Stimulated activated CD4-positive, alpha-beta T cell treated with anti-CD3 and anti-CD28 coated beads, Interleukin-2, amount 100 ng/mL, for 48 hours (primary cell): ENCODE measurements around the gene ZBTB11.

Experiments used
- DNase-seq, 2 donors: peaks; one replicate each; pipeline ENCODE4 v3.0.0-alpha.2; 2020

Gene ZBTB11

DNA sequence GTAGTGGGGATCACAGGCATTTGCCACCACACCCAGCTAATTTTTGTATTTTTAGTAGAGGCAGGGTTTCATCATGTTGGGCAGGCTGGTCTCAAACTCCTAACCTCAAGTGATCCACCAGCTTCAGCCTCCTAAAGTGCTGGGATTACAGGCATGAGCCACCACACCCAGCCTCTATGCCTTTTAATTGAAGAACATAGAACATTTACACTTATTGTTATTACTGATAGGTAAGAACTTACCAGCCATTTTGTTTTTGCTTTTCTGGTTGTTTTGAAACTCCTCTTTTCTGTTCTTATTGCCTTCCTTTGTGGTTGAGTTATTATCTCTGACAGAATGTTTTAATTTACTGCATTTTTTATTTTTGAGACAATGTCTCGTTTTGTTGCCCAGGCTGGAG is 73.7 kb downstream of the ZBTB11 start:
- no peak for DNase-seq

DNA sequence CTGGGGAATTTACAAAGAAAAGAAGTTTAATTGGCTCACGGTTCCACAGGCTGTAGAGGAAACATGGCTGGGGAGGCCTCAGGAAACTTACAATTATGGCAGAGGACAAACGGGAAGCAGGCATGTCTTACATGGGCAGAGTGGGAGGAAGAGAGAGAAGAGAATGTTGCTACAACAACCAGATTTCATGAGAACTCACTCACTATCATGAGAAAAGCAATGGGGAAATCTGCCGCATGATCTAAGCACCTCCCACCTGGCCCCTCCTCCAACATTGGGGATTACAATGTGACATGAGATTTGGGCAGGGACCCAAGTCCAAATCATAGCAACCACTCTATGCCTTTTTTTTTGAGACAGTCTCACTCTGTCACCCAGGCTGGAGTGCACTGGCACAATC is 74.2 kb downstream of the ZBTB11 start:
- DNase-seq = no peak
